ENCODE results near the gene KRTAP10-1.
"Not testable (repeated sequence)": the region's sequence is repeated elsewhere in the genome, so short reads cannot be mapped to it uniquely, and the experiment has no call there.

Gene KRTAP10-1

DNA sequence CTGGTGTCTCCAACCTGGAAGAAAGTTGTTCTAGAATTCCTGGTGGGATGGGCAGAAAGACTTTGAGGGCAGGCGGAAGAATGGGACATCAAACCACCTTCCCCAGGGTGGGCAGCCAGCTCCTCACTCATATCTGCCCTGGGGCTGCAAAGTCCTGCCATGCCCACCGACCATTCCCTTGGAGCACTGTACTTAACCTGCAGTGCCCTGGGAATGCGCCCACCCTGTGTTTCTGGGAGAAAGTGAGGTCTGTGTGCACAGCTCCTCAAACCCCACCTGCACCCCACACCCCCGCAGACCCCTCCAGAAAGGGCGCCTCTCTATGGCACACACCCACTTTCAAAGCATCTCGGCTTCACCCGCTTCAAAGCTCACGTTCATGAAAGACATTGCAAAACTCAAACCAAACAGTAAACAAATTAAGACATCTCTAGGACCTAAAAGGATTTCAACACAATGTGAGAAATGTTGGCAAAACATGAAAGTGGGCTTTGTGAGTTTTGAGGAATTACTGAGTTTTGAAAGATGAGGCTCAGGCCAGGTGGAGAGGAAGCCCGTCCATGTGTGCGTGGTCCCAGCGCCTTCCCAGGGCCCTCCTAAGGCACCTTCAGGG, 25.1 kb downstream of the KRTAP10-1 start:
- DNase-seq = no peak

DNA sequence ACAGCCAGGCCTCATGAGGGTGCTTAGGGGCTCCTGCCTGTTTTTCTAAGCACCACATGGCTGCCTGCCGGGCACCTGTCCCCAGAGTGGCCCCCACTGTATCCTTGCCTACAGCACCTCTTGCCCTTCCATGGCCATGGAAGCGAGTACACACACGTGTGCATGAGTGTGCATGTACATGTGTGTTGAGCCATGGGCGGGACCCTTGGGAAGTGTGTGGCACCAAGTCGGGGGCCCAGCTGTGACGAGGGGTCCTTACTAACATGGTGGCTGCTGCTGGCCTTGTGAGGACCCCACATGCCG, 25.8 kb downstream of the KRTAP10-1 start:
- DNase-seq = no peak

DNA sequence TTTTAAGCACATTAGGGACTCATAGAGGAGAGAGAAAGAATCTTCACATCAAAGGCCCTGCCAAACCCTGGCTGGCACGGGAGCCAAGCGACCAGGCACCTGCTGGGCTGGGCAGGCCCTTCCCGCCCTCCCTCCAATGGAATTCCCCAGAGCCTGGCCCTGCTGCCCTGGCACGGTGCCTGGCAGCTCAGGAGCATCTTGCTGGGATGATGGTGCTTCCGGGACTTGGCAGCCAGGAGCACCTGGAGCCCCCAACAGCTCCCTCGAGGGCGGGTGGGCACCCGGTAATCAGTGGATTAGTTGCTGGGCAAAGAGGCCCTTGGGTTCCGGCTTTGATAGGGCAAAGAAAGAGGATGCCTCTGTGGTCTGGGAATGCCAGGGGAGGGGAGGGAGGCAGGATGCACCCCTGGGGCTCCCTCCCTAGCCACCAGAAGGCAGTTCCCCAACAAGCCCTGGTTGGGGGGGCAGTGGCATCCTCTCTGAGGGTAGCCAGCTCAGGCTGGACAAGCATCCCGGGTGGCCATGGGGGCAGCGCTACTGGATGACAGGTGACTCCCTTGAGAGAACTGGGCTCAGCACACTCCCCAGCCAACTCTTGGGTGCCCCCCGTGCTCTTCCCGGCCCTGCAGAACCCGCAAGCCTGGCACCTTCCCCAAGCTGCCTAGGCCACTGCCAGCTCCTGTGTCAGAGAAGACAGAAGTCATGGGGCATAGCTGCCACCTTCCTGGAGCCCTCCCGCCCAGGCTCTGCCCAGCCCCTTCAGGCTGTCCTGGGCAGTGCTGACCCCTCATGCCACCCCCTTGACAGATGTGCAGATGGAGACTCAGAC, 26.4 kb downstream of the KRTAP10-1 start:
- DNase-seq = no peak

DNA sequence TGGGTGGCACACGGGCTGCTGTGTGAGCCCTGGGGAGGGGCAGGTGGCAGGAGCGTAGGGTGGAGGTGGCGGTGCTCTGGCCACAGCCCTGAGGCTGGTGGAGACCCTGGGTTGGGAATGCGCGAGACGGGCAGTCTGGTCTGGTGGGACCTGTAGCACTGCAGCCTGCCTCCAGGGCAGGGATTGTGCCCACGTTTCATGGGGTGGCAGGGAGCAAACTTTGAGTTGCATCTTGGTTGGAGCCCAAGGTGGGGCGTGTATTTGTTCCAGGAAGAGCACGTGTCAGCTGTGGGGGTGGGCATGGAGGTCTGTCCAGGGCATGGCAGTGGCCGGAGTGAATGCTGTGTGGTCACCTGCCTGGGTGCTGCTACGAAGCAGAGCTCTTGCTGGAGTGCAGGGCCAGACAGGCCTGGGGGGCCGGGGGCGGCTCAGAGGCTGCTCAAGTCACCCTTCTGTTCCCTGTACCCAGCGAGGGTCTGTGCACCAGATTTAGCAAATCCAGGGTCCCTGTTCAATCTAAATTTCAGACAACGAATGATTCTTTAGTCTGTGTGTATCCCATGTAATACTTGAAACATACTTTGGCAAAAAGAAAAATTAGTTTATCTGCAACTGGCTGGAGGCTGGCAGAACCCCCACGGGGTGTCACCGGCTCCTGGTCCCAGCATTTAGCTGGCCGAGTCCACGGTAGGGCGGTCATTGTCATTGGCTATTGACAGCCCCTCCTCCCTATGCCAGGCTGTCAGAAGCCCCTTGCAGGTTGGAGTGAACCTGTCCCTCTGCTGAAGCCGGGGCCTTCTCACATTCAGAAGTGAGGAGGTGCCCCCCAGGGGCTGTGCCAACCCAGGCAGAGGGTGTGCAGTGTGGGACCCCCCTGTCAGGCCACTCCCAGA, 27.3 kb downstream of the KRTAP10-1 start:
- DNase-seq = no peak

DNA sequence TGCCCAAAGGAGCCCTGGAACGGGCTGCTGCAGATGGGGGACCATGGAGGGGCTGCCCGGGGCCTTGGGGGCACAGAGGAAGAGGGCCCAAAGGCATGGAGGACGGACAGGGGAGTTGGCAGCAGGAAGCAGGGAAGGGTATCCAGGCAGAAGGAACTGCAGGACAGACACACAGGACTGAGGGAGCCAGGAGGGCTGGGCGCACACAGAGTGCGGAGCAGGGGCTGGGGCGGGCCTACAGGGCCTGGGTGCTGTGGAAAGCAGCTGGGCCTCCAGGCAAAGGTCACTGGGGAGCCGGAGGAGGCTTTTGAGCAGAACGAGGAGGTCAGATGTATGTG, 28.1 kb downstream of the KRTAP10-1 start:
- DNase-seq = no peak

DNA sequence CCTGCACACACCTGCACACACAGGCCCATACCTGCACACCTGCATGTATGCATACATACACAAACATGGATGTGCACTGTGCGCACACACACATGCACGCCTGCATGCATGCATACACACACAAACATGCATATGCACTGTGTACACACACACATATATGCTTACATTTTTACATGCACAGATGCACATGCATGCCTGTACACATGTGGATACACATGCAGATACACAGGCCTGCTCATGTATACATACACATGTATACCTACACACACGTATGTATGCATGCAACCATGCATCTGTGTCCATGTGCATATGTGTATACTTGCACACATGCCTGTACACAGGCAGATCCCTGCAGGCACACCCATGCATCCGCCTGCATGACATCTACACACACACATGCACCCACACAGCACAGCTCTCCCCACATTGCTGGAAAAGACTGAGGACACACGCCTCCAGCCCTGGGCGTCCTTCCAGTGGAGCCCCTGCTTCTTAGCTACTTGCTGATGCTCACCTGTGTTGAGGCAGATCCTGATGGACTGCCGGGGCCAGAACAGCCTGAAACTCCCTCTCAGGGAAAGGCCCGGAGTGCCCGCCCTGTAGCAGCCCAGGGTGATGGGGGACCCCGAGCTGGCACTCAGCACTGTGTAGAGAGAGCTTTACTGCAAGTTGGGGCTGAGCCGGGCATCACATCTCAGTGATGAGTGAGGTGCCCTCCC, 28.6 kb downstream of the KRTAP10-1 start:
- no peak for DNase-seq

DNA sequence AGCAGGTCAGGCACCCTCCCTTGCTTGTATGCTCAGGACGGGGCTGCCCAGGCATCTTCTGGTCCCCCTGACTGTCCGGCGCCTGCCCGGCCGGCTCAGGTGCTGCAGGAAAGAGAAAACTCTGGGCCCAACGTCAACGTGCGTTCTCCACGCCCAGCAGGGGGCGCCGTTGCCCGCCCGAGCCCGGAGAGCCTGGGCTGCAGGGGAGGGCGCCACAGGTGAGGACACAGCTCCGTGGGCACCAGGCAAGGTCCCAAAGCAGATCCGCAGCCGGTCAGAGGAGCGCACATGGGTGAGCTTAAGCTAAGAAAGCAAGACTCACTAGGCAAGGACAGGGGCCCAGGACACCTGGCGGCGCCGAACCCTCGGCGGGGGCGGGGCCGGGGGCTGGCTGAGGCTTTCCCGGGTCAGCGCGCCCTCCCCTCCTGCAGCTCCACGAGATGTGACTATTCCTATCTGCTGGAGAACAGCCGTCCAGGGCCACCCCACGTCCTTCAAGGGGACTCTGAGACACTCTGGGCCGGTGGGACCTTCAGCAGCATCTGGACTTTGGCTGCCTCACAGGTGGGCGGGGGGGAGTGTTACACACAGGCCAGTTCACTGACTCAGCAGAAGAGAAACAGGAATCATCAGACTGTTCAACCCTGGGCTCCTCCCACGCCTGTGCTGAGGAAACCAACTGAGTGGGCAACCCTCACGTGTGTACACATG, 29.3 kb downstream of the KRTAP10-1 start:
- peak; percentile 8 for DNase-seq

DNA sequence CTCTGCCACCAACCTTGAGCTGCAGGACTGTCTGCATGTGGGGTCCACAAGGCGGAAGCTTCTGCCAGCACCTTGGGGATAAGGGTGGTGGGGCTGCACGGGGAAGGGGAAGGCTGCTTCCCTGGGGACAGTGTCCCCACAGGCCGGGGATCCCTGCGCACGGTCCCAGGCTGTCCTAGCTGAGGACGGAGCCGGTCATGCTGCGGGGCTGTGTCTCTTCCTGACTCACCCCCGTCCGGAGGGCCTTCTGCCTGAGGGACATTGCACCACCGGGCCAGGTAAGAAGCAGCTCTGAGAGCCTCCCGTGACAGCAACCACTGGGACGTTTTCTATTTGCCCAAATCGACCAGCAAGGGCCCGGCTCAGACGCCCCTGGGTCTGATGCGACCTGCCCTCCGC, 29.9 kb downstream of the KRTAP10-1 start:
- no peak for DNase-seq

DNA sequence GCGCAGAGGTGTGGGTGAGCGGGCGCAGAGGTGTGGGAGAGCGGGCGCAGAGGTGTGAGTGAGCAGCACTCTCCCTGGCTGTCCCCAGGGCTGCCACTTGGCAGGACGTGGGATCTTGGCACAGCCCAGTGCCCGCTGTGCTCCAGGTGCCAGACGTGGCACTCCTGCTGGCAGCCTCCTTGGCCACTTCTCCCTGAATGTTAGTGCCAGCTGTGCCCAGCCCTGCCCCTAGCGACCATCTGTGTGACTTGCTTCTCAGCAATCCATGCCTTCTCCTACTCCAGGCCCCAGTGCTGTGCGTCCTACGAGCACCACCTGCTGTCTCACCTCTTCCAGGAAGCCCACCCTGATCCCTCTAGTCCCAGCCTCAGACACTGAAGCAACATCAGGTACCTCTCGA, 30.5 kb downstream of the KRTAP10-1 start:
- no peak for DNase-seq

DNA sequence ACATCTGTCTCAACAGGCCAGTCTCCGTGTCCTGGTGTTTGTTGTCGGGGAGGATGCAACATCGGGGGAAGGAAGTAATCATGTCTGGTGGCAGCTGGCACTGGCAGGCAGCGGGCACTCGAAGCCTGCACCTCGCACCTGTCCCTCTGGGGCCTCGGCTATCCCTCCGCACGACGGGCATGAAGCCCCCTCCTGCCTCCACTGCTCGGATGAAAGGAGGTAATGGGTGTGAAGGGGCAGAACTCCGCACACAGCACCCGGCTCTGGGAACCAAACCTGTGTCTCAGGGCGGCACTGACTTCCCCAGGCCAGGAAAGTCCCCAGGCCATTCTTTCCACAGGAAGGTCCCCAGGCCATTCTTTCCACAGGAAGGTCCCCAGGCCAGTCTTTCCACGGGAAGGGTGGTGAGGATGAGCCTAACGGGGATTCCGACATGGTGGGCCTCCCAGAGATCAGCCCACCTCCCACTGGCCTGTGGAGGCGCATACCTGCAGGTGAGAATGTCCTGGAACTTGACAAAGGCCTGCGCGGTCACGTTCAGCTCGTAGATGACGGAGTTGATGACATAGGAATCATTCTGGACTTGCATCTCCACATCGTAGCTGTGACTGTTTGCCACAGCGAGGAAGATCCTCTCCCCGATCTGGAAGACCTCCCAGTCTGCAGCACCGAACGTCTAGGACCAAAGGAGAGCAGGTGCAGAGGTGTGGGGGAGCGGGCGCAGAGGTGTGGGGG, 31.1 kb downstream of the KRTAP10-1 start:
- no peak for DNase-seq

DNA sequence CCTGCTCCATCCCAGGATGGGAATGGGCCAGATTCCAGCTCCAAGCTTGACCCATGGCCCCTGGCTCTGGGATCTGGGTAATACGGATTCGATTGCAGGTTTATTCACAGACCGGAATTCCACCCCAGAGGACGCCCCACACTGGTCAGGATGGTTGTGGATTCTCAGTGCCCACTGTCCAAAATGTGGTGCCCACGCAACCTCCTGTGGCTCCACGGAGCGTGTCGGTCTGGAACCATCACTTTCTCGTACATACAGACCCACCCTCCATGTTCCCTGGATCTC, 31.6 kb downstream of the KRTAP10-1 start:
- DNase-seq = no peak

DNA sequence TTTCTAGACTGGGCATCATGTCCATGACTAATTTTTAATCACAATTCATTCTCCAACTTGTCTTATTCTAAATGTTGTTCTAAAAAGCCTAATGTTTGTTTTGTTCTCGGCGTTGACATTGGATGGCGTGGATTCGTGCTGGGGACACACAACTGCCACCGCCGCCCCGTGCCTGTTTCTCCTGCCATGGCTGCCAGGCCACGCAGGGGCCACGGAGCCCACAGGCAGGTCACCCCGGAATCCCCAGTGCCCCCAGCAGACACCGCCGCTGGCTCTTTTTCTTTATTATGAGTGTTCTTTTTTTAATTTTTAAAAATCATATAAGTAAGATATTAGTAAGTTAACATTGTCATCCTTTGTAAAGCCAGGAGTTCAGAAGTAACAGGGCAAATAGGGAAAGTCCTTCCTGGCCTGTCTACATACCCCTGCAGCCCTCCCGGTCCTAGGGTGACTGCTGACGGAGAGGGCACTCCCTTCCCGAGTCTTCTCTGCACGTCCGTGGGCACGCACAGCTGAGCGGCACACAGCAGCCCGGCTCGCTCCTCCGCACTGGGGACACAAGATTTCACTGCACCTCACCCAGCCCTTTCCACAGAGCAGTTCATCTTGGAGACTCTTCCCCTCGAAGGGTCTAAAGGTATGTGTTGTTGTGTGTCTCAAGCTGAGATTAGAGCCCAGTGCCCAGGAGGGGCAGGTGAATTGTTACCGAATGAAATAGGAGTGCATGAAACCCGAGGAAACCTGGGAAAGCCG, 32.1 kb downstream of the KRTAP10-1 start:
- DNase-seq = no peak

DNA sequence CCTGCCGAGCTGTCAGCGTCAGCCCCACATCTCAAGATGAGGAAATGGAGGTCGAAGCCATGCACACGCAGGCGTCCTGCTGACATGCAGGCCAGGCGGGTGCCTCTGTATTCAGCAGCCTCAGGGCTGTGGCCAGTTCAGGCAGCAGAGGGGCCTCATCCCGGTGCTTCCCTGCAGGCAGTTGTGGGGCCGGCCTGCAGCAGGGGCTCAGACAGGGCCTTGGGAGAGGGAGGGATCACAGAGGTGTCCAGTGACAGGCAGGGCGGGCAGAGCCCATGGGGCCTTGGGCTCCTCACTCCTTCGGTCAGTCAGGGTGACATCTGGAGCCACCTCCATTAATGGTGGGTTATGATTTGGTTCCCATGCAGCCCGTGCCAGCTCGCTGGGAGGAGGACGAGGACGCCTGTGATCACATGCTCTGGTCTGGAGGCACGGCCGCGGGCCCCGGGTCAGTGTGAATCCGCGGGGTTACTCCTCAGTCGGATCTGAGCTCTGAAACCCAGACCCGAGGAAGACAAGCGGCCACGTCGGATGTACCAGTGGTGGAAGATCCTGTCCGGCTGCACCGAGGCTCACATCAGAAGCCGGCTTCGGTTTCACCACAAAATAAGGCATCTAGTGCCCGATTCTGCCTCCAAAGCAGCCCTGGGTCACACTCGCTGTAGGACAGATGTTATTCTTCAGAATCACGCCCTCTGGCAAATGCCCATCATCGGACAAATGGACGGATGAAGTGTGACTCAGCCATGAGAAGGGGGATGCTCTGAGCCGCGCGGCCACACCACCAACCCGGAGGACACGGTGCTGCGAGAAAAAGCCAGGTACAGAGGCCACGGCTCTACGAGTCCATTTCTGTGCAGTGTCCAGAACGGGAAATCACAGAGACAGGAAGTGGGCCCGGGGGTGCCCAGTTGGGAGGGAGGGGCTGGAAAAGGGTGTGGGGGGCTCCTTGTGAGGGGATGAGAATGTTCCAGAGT, 33.4 kb downstream of the KRTAP10-1 start:
- no peak for DNase-seq

DNA sequence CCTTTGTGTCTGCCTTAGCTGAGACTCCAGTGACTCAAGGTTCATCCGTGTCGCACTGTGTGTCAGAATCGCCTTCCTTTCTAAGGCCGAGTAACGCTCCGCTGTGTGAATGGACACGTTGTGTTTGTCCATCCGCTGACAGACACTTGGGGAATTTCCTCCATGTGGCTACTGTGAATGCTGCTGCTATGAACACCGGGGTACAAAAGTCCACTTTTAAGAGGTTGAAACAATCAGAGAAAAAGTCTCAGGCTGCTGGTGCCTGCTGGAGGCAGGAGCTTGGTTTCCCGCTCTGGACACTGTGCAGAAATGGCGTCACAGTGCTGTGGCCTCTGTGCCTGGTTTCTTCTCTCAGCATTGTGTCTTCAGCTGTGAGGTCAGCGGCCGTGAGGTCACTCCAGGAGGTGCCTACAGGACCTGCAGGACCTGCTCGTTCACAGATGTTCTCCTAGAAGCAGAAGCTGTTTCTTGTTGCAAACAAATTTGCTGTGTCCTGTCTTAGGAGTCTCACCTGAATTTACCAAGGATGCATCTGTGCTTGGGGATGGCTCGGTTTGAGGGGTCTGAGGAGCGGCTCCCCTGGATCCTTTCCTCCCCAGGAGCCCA, 34.2 kb downstream of the KRTAP10-1 start:
- DNase-seq = no peak

DNA sequence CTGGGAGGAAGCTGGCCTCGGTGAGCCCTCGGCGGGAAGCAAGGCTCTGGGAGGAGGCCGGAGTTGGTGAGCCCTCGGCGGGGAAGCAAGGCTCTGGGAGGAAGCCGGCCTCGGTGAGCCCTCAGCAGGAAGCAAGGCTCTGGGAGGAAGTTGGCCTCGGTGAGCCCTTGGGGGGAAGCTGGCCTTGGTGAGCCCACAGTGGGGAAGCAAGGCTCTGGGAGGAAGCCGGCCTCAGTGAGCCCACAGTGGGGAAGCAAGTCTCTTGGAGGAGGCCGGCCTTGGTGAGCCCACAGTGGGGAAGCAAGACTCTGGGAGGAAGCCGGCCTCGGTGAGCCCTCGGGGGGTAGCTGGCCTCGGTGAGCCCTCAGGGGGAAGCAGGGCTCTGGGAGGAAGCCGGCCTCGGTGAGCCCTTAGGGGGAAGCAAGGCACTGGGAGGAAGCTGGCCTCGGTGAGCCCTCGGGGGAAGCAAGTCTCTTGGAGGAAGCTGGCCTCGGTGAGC, 36.0 kb downstream of the KRTAP10-1 start:
- no peak for DNase-seq

DNA sequence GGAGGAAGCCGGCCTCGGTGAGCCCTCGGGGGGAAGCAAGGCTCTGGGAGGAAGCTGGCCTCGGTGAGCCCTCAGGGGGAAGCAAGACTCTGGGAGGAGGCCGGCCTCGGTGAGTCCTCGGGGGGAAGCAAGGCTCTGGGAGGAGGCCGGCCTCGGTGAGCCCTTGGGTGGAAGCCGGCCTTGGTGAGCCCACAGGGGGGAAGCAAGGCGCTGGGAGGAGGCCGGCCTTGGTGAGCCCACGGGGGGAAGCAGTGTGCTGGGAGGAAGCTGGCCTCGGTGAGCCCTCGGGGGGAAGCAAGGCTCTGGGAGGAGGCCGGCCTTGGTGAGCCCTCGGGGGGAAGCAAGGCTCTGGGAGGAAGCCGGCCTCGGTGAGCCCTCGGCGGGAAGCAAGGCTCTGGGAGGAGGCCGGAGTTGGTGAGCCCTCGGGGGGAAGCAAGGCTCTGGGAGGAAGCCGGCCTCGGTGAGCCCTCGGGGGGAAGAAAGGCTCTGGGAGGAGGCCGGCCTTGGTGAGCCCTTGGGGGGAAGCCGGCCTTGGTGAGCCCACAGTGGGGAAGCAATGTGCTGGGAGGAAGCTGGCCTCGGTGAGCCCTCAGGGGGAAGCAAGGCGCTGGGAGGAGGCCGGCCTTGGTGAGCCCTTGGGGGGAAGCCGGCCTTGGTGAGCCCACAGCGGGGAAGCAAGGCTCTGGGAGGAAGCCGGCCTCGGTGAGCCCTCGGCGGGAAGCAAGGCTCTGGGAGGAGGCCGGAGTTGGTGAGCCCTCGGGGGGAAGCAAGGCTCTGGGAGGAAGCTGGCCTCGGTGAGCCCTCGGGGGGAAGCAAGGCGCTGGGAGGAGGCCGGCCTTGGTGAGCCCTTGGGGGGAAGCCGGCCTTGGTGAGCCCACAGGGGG, 36.7 kb downstream of the KRTAP10-1 start:
- not testable (repeated sequence) for DNase-seq

DNA sequence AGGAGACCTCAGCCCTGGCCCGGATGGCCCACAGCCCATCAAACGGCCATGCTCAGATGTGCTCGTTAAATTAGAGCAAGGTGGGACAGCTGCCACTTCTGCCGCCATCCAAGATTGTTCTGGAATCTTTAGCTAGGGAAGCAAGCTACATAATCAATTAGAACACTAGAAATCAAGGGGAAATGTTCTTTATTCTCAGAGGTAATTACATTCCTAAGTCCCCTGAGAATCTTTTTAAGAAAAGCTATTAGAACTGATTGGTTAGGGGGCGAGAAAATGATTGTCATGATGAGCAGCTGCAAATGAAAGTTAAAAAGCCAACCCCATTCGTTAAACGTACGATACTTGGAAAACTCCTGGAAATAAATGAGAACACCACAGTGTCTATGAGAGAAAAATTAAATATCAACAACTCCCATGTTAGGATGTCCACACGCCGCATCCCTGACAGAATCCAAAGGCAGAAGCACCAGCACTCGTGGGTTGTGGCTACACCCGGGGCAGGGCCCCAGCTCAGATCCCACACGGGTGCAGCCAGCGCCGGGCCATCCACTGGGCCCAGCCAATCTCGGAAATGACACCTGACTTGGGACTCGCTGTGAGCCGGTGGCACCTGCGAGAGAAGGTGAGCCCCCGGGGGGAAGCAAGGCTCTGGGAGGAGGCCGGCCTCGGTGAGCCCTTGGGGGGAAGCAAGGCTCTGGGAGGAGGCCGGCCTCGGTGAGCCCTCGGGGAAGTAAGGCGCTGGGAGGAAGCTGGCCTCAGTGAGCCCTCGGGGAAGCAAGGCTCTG, 37.6 kb downstream of the KRTAP10-1 start:
- DNase-seq = no peak

DNA sequence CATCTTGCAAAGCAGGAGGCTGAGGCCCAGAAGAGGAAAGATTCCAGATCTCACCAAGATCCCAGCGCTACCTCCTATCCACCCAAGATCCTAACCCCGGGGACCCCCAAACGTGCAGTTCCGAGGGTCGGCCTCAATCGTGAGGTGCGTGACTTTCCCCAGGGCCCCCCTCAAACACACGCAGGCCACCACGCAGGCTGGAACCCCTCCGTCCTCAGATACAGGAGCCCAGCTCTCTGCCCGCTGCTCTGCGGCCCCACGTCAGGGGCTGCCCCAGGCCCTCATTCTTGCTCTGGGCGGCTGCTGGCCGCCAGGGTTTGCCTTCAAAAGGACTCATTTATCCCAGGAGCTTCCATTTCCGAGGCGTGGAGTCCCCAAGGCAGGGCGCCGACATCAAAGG, 39.9 kb downstream of the KRTAP10-1 start:
- no peak for DNase-seq
